NCI-H1092 (cell line): ENCODE measurements around the gene ACOT7.

Experiments
- DNase-seq: peaks from one replicate; lab custom pipeline; 2025; lab: John Stamatoyannopoulos, UW

Gene ACOT7

GRCh38 chr1:6248932-6249738 lies 144.4 kb downstream of the ACOT7 start:
- no peak for DNase-seq

DNA sequence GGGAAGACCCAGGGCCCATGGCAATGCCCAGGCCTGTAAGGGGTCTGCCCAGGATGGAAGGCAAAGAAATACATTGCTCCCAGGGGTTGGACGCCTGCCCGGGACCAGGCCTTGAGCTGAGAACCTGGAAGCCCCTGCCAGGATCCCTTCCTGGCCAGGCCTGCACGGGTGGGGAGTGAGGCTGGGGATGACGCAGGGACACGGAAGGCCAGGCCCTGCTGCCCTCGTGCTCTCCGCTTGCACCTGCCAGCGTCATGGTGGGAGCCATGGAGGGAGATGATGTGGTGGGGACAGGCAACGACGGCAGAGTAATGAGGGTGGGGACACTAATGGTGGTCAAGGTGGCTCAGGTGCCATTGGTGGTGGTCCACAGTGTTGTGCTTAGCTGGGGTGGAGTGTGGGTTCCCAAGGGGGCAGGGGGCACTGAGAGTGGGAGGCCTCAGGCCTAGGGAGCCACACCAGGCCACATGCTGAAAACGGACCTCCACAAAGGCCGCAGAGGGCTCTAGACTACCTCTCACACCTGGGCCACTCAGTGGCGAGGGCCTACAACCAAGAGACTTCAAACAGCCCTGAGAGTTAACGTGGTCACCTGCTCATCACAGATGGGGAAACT lies 145.3 kb downstream of the ACOT7 start:
- no peak for DNase-seq

GRCh38 chr1:6247651-6248050 lies 145.9 kb downstream of the ACOT7 start:
- DNase-seq, result no peak

GRCh38 chr1:6246497-6247467 lies 146.8 kb downstream of the ACOT7 start:
- peak; percentile 90 for DNase-seq

DNA sequence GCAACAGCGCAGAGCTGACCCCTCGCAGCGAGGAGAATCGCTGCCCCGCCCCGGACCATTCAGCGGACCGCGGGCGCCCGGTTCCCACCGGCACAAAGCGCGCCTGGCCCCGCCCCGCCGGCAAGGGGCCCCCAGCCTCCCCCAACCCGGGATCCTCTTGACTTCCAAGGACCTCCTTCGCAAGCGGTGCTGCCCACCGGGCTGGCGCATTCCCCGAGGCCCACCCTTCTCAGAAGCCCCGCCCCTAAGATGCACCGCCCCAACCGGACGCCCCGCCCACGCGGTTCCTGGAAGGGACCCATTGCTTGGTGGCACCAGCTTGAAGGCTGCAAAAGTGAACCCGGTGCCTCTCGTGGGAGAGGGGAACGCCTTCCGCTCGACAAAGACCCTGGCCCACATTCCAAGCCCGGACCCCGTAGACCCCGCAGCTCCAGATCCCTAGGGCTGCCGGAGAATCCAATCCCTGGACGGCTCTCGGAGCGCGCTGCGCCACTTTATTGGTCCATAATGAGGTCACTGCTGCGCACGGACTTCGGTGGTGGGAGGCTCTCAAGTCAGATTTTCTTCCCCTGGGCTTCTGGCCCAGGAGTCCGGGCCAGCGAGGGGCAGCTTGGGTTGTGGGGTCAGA lies 147.6 kb downstream of the ACOT7 start:
- DNase-seq, result peak; percentile 87

- peak; percentile 95 for DNase-seq
These were observed 148.3 kb downstream of the ACOT7 start for GRCh38 chr1:6245086-6245868.

DNA sequence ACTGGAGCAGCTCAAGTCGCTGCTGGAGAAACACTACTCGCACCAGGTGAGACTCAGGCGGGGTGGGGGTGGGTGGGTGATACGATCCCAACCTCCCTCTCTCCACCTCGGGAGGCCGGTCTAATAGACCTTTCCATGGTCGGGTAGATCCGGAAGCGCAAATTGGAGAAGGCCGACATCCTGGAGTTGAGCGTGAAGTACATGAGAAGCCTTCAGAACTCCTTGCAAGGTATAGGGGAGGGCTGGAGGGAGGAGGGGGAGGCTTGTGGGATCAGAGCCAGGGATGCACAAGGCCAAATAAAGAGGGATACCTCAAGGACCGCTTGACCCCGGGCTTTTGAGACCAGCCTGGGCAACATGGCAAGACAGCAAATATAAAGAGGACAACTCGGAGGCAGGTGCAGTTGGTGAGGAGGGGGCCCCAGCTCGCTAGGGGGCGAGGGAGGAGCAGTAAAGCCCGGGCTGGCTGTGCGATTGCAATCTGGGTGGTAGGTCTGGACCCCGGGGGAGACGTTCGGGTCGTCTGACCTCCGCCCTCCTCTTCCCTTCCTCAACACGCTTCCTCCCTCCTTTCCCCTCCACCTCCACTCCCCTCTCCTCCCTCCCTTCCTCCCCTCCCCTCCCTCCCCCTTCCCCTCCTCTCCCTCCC lies 149.0 kb downstream of the ACOT7 start:
- no peak for DNase-seq

GRCh38 chr1:6243993-6244392 lies 149.6 kb downstream of the ACOT7 start, which contains the start of gene HES3:
Gene HES3, plus strand, starts transcription at chr1:6244179. Its CDS starts 187 bp downstream, at chr1:6244366.
- no peak for DNase-seq

DNA sequence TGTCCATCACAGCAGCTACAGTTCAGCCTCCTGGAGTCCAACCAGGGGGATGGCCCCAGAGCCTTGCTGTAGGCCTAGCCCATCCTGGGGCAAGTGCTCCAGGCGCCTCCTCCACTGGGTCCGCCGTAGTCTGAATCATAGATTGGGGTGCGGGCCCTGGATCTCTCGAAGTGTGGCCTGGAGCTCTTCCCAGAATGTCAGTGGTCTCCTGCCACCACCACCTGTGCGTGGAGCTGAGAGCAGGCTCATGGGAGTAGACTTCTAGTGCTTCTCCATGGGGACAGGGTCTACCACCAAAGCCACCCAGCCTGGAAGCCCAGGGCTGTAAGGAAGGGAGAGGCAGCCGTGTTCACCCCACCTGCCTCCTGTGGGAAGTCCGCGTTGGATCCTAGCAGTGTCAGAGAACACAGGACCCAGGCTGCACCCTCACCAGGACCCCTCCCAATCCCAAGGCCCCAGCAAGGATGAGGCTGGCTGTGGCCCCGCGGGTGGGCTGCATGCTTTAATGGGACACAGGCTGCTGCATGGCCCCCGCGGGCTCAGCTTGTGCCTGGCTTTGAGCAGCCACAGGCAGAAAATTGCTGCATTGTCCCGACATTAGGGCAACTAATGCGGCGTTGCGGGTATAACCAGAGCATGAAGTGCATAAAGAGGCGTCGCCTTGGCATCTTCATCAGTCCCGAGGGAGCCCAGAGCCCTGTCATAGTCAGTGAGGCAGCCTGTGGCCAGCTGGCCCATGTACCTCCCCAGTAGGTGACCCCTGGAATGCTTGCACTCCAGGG lies 150.3 kb downstream of the ACOT7 start:
- no peak for DNase-seq

- DNase-seq, result no peak
These were observed 151.5 kb downstream of the ACOT7 start for GRCh38 chr1:6241887-6242740.

GRCh38 chr1:6241107-6241886 lies 152.3 kb downstream of the ACOT7 start:
- DNase-seq, result no peak

DNA sequence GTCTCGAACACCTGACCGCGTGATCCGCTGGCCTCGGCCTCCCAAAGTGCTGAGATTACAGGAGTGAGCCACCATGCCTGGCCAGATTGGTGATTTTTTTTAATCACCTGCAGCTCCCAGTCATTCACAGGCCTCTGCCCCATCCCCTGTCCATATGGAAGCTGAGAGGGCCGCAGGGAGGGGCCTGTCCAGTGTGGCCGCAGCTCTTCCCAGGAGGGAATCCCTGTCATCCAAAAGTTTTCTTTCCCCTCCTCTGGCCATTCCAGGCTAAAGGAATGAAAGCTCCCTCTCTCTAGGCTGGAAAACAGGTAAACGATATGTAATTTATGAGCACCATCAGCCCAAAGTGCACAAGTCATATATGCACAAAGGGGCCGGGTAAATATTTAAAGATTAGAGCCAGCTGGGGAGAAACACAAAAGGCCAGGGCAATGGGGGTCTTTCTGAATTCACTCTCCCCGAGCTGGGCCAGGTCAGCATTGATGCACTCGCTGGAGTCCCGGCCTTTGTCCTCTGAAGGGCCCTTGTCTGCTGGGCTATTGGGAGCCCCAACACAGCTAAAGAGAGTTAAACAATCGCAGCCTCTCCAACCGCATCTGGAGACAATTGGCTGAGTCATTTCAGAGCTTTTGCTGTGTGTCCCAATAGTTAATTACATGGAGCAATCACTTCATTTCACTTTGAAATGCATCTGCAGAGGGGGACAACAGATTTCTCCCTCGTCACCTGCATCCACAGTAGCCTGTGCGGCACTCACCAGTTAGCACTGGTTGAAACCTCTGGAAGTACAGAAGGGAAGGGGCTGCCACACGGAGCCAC lies 153.4 kb downstream of the ACOT7 start:
- peak; percentile 95 for DNase-seq

DNA sequence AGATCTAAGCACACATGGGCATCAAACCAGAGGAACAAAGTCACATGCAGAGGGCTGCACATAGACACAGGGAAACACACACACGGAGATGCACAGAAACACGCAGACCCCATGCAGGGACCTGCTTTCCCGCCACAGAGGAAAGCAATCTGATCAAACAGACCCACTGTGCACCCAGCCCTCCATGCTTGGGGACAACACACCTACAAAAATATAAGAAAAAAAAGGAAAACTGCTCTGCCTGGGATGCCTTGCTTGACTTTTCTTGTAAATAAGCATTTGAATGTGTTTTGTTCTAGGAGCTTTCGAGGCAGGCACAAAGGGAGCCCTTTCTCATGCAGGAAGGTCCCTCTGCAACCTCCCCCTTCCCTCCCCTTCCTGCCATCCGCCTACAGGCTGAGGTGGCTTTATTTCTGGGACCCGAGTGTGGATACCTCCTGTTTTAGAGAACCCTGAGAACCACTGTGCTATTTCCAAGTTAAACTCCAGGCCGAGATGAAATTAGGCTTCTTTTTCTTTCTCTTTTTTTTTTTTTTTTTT lies 154.3 kb downstream of the ACOT7 start:
- DNase-seq, result no peak

- DNase-seq, result no peak
These were observed 156.5 kb downstream of the ACOT7 start for GRCh38 chr1:6237093-6237492.

GRCh38 chr1:6235296-6235677 lies 158.3 kb downstream of the ACOT7 start:
- DNase-seq, result no peak

GRCh38 chr1:6234502-6235295 lies 158.9 kb downstream of the ACOT7 start:
- no peak for DNase-seq
